GM23338 (cell line): ENCODE measurements around the gene BNIP3. TPM values are rescaled to one million over a fixed set of nuclear protein-coding genes. Genes with fewer than 3 reads are reported as not detected.
A peak's percentile ranks its signal among the peaks of the same experiment; 100 is the strongest.

ENCODE experiments used
- ATAC-seq: fragments of 200-7000 bp; cut with Tn5 transposase; 3 replicates; pipeline ENCODE4 v1.9.1; 2020
- DNase-seq: peaks from one replicate; pipeline ENCODE4 v3.0.0-alpha.2; 2015; ENCODE audit warnings: low spot score
- H2AFZ ChIP-seq: fragments of 200-600 bp; sonication (generic); 2 replicates; pipeline ENCODE4 v1.8.0; 2016; ENCODE audit warnings: antibody characterized with exemption, mild to moderate bottlenecking, moderate library complexity
- H3F3A ChIP-seq: fragments of 200-600 bp; sonication (generic); replicated peaks from 2 replicates; pipeline ENCODE4 v1.8.0; 2017; ENCODE audit warnings: antibody characterized with exemption, mixed run types, low read depth
- H3K27ac ChIP-seq: fragments of 200-600 bp; sonication (generic); 2 replicates; pipeline ENCODE4 v1.6.1; 2016; ENCODE audit warnings: low read depth
- H3K27me3 ChIP-seq: fragments of 200-600 bp; sonication (generic); 2 replicates; pipeline ENCODE4 v1.8.0; 2016; ENCODE audit warnings: mild to moderate bottlenecking, mixed run types, moderate library complexity; ENCODE audit not compliant: insufficient read depth
- H3K36me3 ChIP-seq: fragments of 200-600 bp; sonication (generic); 2 replicates; pipeline ENCODE4 v1.8.0; 2016; ENCODE audit warnings: mild to moderate bottlenecking; ENCODE audit not compliant: insufficient read depth
- H3K4me1 ChIP-seq: fragments of 200-600 bp; sonication (generic); 2 replicates; pipeline ENCODE4 v1.8.0; 2016; ENCODE audit warnings: mild to moderate bottlenecking, moderate library complexity; ENCODE audit not compliant: insufficient read depth
- H3K4me2 ChIP-seq: fragments of 200-600 bp; sonication (generic); 2 replicates; pipeline ENCODE4 v1.7.1; 2017; ENCODE audit warnings: mixed run types
- H3K4me3 ChIP-seq: fragments of 200-600 bp; sonication (generic); 2 replicates; pipeline ENCODE4 v1.6.1; 2016; ENCODE audit warnings: mixed run types
- H3K79me2 ChIP-seq: fragments of 200-600 bp; sonication (generic); replicated peaks from 2 replicates; pipeline ENCODE4 v1.8.0; 2017; ENCODE audit warnings: mild to moderate bottlenecking; ENCODE audit not compliant: insufficient read depth
- H3K9me2 ChIP-seq: fragments of 200-600 bp; sonication (generic); 2 replicates; pipeline ENCODE4 v1.8.0; 2017; ENCODE audit not compliant: insufficient read depth
- H4K20me1 ChIP-seq: fragments of 200-600 bp; sonication (generic); replicated peaks from 2 replicates; pipeline ENCODE4 v1.8.0; 2017; ENCODE audit warnings: mild to moderate bottlenecking; ENCODE audit not compliant: insufficient read depth
- H3K27ac Mint-ChIP-seq: 2 replicates; pipeline ENCODE4 v1.8.0; 2020; ENCODE audit warnings: inconsistent platforms, mild to moderate bottlenecking, moderate library complexity, mixed read lengths
- H3K27me3 Mint-ChIP-seq: 3 replicates; pipeline ENCODE4 v1.8.0; 2022; ENCODE audit warnings: low read depth, mild to moderate bottlenecking, moderate library complexity, mixed read lengths, inconsistent platforms; ENCODE audit not compliant: insufficient read depth, poor library complexity
- H3K36me3 Mint-ChIP-seq: 3 replicates; pipeline ENCODE4 v1.8.0; 2021; ENCODE audit warnings: low read depth, mild to moderate bottlenecking, inconsistent platforms, moderate library complexity, mixed read lengths
- H3K4me1 Mint-ChIP-seq: 3 replicates; pipeline ENCODE4 v1.8.0; 2020; ENCODE audit warnings: mild to moderate bottlenecking, inconsistent platforms, mixed read lengths
- H3K4me3 Mint-ChIP-seq: 3 replicates; pipeline ENCODE4 v1.8.0; 2021; ENCODE audit warnings: moderate library complexity, mild to moderate bottlenecking, inconsistent platforms, mixed read lengths
- H3K9me3 Mint-ChIP-seq: 3 replicates; pipeline ENCODE4 v1.8.0; 2020; ENCODE audit warnings: moderate library complexity, mild to moderate bottlenecking, inconsistent platforms, mixed read lengths
- CREB1 ChIP-seq: fragments of 250-450 bp; sonication (Bioruptor Pico); IDR thresholded peaks from 2 replicates; pipeline ENCODE4 v1.5.0; 2020; ENCODE audit warnings: low read depth, mild to moderate bottlenecking, moderate library complexity
- CTCF ChIP-seq, 2 experiments: fragments of 200-600 bp in 1 of 2; sonication (generic) in 1 of 2; conservative IDR thresholded peaks; 2 replicates each; pipeline versions ENCODE4 v1.5.1 to v1.6.1; 2016 to 2017; ENCODE audit warnings: antibody characterized with exemption in 2 of 2, low read depth in 2 of 2, mild to moderate bottlenecking in 2 of 2, moderate library complexity in 1 of 2
- ETS1 ChIP-seq: IDR thresholded peaks from 2 replicates; pipeline ENCODE4 v1.6.1; 2016; ENCODE audit warnings: antibody characterized with exemption
- EZH2 ChIP-seq: fragments of 200-600 bp; sonication (generic); IDR thresholded peaks from one replicate; pipeline ENCODE4 v1.8.0; 2017; ENCODE audit warnings: antibody characterized with exemption, mild to moderate bottlenecking, low read depth; ENCODE audit not compliant: unreplicated experiment
- EZH2phosphoT487 ChIP-seq: fragments of 200-600 bp; sonication (generic); IDR thresholded peaks from one replicate; pipeline ENCODE4 v1.8.1; 2018; ENCODE audit warnings: antibody characterized with exemption; ENCODE audit not compliant: unreplicated experiment
- NANOG ChIP-seq: IDR thresholded peaks from 2 replicates; pipeline ENCODE4 v1.6.1; 2016; ENCODE audit warnings: antibody characterized with exemption, borderline replicate concordance
- POLR2AphosphoS5 ChIP-seq: IDR thresholded peaks from 2 replicates; pipeline ENCODE4 v1.6.1; 2016; ENCODE audit warnings: antibody characterized with exemption, low read depth
- REST ChIP-seq: IDR thresholded peaks from one replicate; pipeline ENCODE4 v1.6.1; 2018; ENCODE audit warnings: antibody characterized with exemption; ENCODE audit not compliant: unreplicated experiment
- STAT1 ChIP-seq: IDR thresholded peaks from one replicate; pipeline ENCODE4 v1.6.1; 2016; ENCODE audit warnings: antibody characterized with exemption; ENCODE audit not compliant: unreplicated experiment
- ZNF114 ChIP-seq: fragments of 250-450 bp; sonication (Bioruptor Pico); IDR thresholded peaks from 2 replicates; pipeline ENCODE4 v1.5.0; 2020; ENCODE audit warnings: mild to moderate bottlenecking, moderate library complexity
- ZNF331 ChIP-seq: fragments of 250-450 bp; sonication (Bioruptor Pico); IDR thresholded peaks from 2 replicates; pipeline ENCODE4 v1.5.0; 2020; ENCODE audit warnings: low read depth, mild to moderate bottlenecking, moderate library complexity
- polyA plus RNA-seq: library from polyadenylated mRNA; unstranded; fragments of >200 nt; fragmentation: Nextera tagmentation; extraction: Ambion mirVana; gene quantifications from 2 replicates; pipeline ENCODE4 v1.2.1, GENCODE V29; 2016
- total RNA-seq: library from RNA; depleted of rRNA; stranded (reverse); fragments of >200 nt; shearing (Covaris generic); gene quantifications from 2 replicates; pipeline ENCODE4 v1.2.3, GENCODE V29; 2014

The BNIP3 gene
- total and polyA plus RNA-seq, 2 experiments from 2014 or later: 46.3 to 75.0 TPM

- peaks cover 14% of the 10 kb centered on the region for H3K27me3 Mint-ChIP-seq
- Histone ChIP-seq H3K4me2 (no peak overlapping the region), H3K27ac (no peak overlapping the region), H4K20me1 (peaks cover 84% of the 10 kb centered on the region), H3K4me3 (no peak overlapping the region), H3F3A (no peaks in the 10 kb centered on the region), H3K4me1 (peaks cover 61% of the 10 kb centered on the region), H2AFZ (no peak overlapping the region), H3K9me2 (no peaks in the 10 kb centered on the region), H3K36me3 (no peaks in the 10 kb centered on the region), H3K27me3 (no peaks in the 10 kb centered on the region), H3K79me2 (peaks cover 100% of the 10 kb centered on the region)
- peaks cover 10% of the 10 kb centered on the region; the same call in 2 of the 3 replicates for H3K36me3 Mint-ChIP-seq
- TF ChIP-seq ZNF331 (CRISPR knock-in tag) (no peak), CREB1 (CRISPR knock-in tag) (no peak), EZH2 (no peak), POLR2AphosphoS5 (no peak), EZH2phosphoT487 (no peak), ZNF114 (CRISPR knock-in tag) (no peak), NANOG (no peak), ETS1 (no peak), STAT1 (no peak), CTCF (conservative IDR thresholded peaks at IDR 0.05; ENCODE audit: low read depth in 2 of 2) (no peak)
- peak overlapping the region; percentile 81 for H3K27ac Mint-ChIP-seq
- no peaks in the 10 kb centered on the region; the same call in 2 of the 3 replicates for H3K9me3 Mint-ChIP-seq
- no peak overlapping the region for H3K4me3 Mint-ChIP-seq
- DNase-seq (no peak), ATAC-seq (no peak)
- H3K4me1 Mint-ChIP-seq: peaks cover 68% of the 10 kb centered on the region
Measured at GRCh38 chr10:131926743-131927595, 54.8 kb downstream of the BNIP3 start.

- Histone ChIP-seq H3K36me3 (no peaks in the 10 kb centered on the region), H3K4me3 (no peak overlapping the region), H2AFZ (no peak overlapping the region), H3K4me1 (peaks cover 68% of the 10 kb centered on the region), H4K20me1 (peaks cover 83% of the 10 kb centered on the region), H3K79me2 (peaks cover 100% of the 10 kb centered on the region), H3K27ac (no peak overlapping the region), H3F3A (no peaks in the 10 kb centered on the region), H3K27me3 (no peaks in the 10 kb centered on the region), H3K9me2 (no peaks in the 10 kb centered on the region), H3K4me2 (no peak overlapping the region)
- no peak for ATAC-seq
- peaks cover 10% of the 10 kb centered on the region; the same call in 2 of the 3 replicates for H3K36me3 Mint-ChIP-seq
- no peaks in the 10 kb centered on the region for H3K9me3 Mint-ChIP-seq
- no peak for DNase-seq
- H3K4me1 Mint-ChIP-seq: peaks cover 72% of the 10 kb centered on the region
- no peak overlapping the region for H3K27ac Mint-ChIP-seq
- H3K27me3 Mint-ChIP-seq: peaks cover 14% of the 10 kb centered on the region
- H3K4me3 Mint-ChIP-seq: no peak overlapping the region
- TF ChIP-seq CTCF (conservative IDR thresholded peaks at IDR 0.05; ENCODE audit: low read depth in 2 of 2) (no peak), REST (no peak)
Measured at GRCh38 chr10:131926253-131926652, 55.5 kb downstream of the BNIP3 start.
